Activated CD4-positive, CD25-positive, alpha-beta regulatory T cell treated with anti-CD3 and anti-CD28 coated beads, Interleukin-2, amount 50 U/mL, for 72 hours (primary cell): ENCODE data around the gene KIF9.
"Not testable (repeated sequence)": the region's sequence is repeated elsewhere in the genome, so short reads cannot be mapped to it uniquely, and the experiment has no call there.

Experiments
- DNase-seq: peaks from one replicate; pipeline ENCODE4 v3.0.0; 2021

KIF9 gene

DNA sequence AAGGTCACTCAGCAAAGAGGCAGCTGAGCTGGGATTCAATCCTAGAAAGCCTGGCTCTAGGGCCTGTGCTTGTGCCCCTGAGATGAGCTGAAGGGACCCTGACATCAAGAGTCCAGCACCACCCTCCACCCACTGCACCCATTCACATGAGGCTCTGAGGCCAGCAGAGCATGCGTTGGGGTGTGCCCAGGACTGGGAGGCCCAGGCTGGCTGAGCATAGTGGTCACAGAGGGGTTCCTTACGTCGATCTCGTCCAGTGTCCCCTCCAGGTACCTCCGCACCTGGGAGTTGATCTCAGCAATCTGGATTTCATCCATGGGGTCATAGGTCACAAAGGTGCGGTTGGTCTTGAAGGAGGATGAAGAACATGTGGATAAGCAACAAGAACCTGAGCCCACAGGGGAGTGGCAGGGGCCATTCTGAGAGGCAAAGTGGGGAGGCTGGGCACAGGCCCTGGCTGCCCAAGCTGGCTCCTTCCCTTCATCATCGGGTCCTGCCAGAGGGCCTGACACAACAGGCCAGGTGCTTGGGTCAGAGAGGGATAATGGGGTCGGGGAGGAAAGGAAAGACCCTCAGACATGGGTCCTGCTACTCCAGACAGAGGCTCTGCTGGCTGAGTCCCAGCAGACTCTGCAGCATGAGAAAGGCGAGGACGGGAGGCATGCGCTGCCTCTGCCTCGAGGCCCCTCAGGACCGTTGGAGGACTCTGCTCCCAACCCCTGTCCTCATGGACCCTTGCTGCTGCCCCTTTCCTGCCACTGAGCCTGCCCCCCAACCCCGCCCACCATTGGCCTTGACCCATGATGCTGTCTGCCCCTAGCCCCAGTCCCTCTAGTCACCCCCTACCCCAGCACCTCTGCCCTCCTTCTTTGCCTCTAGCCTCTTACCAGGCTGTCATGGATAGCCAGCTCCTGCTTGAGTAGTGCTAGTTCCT, 35.2 kb downstream of the KIF9 start:
- no peak for DNase-seq

DNA sequence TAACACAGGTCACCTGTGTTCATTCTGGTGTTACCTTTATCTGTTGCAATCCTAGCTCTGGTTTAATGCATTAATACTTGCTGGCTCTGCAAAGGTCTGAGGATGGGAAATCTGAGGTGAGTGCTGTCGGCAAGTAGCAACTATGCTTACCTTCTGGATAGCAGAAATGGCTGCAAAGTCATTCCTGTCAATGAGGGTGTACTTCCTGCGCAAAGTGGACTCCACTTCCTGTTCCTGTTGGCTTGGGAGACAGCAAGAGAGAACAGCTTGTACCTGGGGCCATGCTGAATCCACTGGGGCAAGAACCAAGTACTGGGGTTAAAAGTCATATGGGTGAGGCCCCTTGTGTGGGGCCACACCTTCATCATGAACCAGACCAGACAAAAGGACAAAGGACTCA, 37.3 kb downstream of the KIF9 start:
- DNase-seq: no peak

GRCh38 chr3:47244531-47245100, 38.0 kb downstream of the KIF9 start:
- DNase-seq: no peak

DNA sequence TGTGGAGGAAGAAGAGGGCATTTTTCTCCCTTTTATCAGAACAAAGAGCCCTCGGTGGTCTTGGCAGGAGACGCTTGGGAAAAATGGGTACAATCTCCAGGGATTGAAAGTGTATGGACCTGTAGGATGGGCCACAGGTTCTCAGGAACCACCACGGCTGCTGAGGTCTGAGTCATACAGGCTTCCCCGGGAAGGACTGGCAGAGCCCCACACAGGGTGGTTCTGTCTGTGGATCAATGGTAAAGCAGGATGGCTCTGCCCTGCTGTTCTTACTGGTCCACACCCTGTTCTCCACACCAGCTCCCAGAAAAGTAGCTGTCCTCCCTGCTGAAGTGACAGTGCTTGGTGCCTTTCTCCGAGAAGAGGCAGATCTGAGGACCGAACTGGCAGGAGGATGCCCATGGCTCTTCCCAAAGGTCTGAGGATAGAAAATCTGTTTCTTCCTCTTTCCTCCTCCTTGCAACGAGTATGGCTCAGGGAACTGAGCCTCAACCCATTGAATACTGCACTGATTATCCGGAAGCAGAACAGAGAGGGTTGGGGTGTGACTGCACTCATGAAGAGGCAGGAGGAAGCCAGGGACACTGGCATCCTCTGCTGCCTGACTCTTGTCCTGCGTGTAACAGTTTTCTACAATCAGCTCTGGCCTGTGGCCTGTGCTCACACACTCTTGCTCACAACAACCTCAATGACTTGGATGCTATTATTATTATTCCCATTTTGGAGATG, 39.0 kb downstream of the KIF9 start:
- DNase-seq: no peak

- no peak for DNase-seq
These were observed 42.7 kb downstream of the KIF9 start for GRCh38 chr3:47239929-47240328.

DNA sequence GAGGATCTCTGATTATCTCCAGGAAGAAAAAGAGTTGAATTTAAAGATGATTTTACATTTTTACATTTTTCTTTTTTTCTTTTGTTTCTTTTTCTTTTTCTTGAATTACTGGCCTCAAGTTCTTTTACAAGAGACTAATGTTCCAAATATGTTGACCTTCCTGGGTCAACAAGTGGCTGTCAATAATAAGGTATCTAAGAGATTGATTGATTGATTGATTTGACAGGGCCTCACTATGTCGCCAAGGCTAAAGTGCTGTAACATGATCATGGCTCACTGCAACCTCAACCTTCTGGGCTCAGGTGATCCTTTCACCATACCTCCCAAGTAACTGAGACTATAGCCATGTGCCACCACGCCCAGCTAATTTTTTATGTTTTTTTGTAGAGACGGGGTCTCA, 44.6 kb downstream of the KIF9 start:
- DNase-seq: no peak

DNA sequence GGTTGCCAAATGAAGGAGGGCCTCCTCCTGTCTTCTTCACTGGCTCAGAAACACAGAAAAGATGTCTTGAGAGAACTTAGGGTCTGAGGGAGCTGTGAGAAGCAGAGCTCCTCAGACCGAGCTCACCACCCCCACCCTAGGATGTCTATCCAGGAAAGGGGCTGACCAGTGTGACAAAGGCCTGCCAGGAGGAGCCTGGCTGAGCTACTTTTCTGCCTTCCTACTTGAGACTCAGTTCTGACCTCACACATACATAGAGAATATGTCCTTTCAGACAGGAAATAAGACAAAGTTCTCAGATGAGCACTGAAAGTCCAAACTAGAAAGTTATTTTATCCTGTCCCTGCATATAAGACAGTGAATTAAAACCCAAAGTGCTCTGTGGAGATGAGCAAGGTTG, 54.5 kb downstream of the KIF9 start:
- DNase-seq: no peak

- DNase-seq: no peak
These were observed 54.9 kb downstream of the KIF9 start for GRCh38 chr3:47227678-47228077.

DNA sequence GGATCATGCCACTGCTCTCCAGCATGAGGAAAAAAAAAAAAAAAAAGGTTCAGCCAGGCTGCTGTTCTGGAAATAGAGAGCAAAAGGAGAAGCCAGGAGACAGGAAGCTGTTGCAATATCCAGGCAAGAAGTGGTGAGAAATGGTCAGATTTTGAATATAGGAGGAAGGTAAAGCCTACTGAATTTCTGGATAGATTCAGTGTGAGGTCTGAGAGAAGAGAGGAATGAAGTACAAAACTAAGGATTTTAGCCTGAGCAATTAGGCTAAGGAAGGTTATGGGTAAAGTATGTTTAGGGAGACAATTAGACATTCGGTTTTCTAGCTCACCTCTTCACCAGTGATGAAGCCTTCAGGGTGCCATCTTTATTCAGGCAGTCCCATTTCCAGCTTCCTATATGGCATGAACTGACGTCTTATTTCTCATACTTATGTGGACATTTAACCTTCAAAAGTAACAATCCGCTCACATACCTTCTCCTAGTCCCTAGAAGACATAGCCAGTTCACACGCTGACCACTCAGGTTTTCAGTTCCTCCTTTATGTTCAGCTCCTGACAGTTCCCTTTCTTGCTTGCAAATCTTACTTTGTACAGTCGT, 57.2 kb downstream of the KIF9 start:
- DNase-seq: no peak

GRCh38 chr3:47223755-47224154, 58.8 kb downstream of the KIF9 start:
- no peak for DNase-seq

GRCh38 chr3:47221798-47222197, 60.8 kb downstream of the KIF9 start:
- DNase-seq: no peak

- DNase-seq: no peak
These were observed 71.7 kb downstream of the KIF9 start for GRCh38 chr3:47210863-47211405.

DNA sequence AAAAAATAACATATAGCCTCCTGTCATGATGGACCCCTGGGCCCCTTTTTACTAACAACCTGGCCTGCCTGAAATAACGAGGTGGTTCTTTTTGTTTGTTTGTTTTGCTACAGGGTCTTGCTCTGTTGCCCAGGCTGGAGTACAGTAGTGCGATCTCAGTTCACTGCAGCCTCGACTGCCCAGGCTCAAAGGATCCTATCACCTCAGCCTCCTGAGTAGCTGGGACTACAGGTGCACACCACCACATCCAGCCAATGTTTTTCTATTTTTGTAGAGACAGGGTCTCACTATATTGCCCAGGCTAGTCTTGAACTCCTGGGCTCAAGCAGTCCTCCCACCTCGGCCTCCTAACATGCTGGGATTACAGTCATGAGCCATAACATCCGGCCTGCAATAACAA, 76.6 kb downstream of the KIF9 start:
- DNase-seq: not testable (repeated sequence)

DNA sequence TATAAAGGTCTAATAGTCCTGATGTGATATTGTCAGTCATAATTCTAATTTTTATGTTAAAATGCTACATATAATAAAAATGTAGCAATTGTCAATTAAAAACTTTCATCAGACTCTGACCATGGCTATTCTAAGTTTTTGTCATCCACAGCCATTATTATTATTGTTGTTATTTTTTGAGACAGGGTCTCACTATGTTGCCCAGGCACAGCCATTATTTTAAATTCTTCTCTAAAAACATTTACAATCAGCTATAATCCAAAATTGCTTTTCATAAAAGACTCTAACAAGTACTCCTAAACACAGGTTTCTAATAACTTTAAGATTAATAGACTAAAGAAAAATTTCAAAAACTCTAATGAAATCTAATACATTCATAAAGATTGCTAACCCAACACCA, 77.7 kb downstream of the KIF9 start:
- DNase-seq: no peak

GRCh38 chr3:47202542-47202941, 80.1 kb downstream of the KIF9 start:
- DNase-seq: no peak

- no peak for DNase-seq
These were observed 85.3 kb downstream of the KIF9 start for GRCh38 chr3:47197287-47197686.

DNA sequence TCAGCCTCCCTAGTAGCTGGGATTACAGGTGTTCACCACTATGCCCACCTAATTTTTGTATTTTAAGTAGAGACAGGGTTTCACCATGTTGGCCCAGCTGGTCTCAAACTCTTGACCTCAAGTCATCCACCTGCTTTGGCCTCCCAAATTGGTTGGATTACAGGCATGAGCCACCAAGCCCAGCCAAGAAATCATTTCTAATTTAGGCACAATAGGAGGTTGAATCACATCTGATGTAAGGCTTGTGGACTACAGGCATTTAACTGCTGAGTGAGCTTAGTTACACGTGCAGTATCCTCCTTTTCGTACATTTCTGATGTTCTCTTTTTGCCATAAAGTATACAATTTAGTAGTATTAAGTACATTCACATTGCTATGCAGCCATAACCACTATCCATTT, 87.6 kb downstream of the KIF9 start:
- DNase-seq: no peak

- no peak for DNase-seq
These were observed 88.4 kb downstream of the KIF9 start for GRCh38 chr3:47193871-47194859.

DNA sequence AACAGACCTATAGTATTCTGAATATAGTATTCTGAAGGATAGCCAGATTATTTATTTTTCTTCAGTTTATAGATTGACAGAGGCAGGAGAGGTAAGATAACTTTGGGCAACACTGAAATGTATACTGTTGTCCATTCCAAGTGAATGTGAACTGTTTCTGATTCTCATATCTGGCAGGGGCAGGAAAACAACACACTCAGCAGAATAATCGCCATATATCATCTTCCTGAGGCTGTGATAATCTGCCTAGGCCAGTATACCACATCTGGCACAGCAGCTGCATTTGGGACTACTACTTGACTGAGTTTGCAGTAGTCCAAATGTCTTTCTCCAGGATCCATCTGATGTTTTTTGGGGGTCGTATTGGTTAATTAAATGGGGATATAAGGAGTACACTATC, 96.3 kb downstream of the KIF9 start:
- no peak for DNase-seq

GRCh38 chr3:47181685-47182084, 100.9 kb downstream of the KIF9 start:
- not testable (repeated sequence) for DNase-seq

GRCh38 chr3:47180011-47180410, 102.6 kb downstream of the KIF9 start:
- DNase-seq: not testable (repeated sequence)
